NCI-H446 (cell line): ENCODE data around the gene EXTL1.
A peak's percentile ranks its signal among the peaks of the same experiment; 100 is the strongest.
"Not testable (repeated sequence)": the region's sequence is repeated elsewhere in the genome, so short reads cannot be mapped to it uniquely, and the experiment has no call there.

Experiments used
- DNase-seq, 2 experiments: peaks; one replicate each; lab custom pipeline; 2025; lab: John Stamatoyannopoulos, UW

Gene EXTL1

GRCh38 chr1:26021647-26022403 is at the start of gene EXTL1:
TSS of gene EXTL1 (plus strand) at chr1:26021775. CDS start at chr1:26022647, 872 bp downstream.
- peak; percentile 35 to 78 for DNase-seq

GRCh38 chr1:25971811-25972180 is 49.8 kb upstream of the EXTL1 start:
- no peak for DNase-seq

- DNase-seq = no peak
These were observed 47.8 kb upstream of the EXTL1 start for GRCh38 chr1:25973610-25974321.

DNA sequence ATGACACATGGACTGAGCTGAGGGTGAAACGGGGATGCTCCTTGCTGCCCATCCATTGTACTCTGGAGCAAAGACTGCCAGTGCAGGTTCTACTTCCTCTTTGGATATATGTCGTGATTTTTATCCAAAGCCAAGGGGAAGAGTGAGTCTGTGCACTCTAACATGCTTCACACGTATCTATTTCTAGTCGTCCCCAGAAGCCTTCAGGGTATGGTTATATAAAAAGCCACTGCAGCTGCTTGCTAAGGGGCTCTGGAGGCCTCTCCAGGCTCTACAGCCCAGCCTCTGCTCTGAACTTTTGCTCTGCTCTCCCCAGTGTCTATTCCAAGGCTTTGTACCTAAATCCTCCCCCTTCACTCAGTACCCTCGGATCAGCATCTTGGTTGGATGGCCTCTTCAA is 43.8 kb upstream of the EXTL1 start:
- DNase-seq = no peak

DNA sequence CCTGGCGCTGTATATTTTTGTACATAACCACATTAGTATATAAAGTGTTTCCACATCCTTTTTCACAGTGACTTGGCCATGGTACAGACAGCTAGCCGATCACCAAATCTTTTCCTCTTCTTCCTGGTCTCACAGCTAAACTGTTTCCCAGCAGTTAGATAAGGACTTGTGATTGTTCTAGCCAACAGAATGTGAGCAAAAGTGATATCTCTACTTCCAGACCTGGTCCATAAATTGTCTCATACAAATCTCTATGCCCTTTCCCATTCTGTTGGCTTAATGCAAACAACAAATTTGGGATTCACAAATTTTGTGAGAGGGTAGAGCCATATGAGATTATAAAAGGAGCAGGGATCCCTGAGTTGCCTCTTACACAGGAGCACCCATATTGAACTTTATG is 43.2 kb upstream of the EXTL1 start:
- no peak for DNase-seq

DNA sequence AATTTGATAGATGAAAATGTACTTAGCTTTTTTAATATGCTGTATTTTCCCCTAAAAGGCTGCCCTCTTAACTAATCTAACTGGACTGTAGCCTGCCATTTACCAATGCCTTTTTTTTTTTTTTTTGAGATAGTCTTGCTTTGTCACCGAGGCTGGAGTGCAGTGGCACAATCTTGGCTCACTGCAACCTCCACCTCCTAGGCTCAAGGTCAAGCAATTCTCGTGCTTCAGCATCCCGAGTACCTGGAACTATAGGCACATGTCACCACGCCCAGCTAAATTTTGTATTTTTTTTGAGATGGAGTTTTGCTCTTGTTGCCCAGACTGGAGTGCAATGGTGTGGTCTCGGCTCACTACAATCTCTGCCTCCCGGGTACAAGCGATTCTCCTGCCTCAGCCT is 42.4 kb upstream of the EXTL1 start:
- DNase-seq = no peak

DNA sequence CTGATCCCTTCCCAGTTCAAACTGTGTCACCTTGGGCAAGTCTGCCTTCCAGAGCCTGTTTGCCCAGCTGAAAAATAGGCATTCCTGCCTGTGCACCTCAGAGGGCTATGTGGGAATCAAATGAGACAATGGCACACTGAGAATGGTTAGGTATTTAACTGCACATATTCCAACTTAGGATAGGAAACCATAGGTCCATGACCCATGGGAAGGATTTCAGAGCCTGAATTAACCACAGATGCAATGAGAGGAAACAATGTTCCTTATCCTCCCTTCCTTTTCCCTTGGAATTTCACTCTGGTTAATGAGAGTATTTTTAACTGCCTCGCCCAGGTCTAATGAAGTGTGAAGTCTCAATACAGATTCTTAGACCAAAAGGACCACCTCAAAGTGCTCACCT is 36.4 kb upstream of the EXTL1 start:
- DNase-seq = no peak

GRCh38 chr1:25985670-25986069 is 35.9 kb upstream of the EXTL1 start:
- DNase-seq = no peak

GRCh38 chr1:25986773-25987172 is 34.8 kb upstream of the EXTL1 start:
- DNase-seq = not testable (repeated sequence)

- no peak for DNase-seq
These were observed 33.6 kb upstream of the EXTL1 start for GRCh38 chr1:25987951-25988350.

DNA sequence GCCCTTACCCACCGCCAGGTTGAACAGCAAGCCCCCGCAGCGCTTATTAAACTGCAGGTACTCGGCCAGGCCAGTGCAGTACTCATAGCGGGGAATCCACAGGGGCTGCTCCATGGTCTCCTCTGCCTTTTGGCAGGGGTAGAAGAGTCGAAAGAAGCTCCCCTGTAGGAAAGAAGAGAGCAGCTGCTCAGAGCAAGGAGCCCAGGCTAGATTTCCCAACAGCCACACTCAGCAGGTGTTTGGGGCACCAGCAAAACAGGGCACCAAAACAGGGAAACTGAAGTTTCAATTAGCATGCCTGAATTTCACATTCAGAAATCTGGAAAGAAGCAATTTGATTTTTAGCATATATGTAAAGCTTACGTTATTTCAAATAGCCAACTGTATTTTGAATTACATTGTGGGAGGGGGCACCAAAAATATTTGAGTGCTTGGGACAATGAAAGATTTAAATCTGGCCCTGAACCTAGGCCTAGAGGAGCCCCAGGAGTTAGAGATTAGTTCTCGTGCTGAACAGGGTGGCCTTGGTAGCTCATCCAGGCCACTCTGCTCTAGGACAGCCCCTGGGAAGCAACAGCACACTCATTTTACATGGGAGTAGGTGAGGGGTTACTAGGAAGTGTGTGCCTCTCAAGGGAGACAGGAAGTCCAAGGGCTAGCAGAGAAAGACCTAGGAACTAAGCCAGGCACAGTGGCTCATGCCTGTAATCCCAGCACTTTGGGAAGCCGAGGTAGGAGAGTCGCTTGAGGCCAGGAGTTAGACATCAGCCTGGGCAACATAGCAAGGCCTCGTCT is 31.9 kb upstream of the EXTL1 start:
- no peak for DNase-seq

DNA sequence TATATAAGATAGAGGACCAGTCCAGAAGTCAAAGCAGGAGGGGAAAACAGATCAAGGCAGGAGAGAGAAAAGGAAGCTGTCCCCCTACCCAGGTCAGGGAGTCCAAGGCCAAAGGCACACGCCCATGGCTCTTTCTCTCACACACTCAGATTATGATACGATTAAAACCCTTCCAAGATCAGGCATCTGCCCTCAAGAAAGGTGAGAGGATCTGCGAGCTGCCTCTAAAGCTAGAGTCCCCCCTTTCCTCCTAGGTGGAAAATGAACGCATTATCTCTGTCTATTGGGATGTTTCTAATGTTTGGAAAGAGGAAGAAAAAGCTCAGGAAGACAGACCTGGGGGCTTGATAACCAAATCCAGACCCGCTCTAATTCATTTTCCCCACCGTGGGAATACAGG is 31.3 kb upstream of the EXTL1 start:
- DNase-seq = no peak

GRCh38 chr1:25990702-25991395 is 30.7 kb upstream of the EXTL1 start:
- no peak for DNase-seq

GRCh38 chr1:25991937-25992688 is 29.5 kb upstream of the EXTL1 start:
- no peak for DNase-seq

GRCh38 chr1:25992689-25993171 is 28.8 kb upstream of the EXTL1 start:
- DNase-seq = no peak

GRCh38 chr1:25993197-25993951 is 28.2 kb upstream of the EXTL1 start:
- no peak for DNase-seq

- no peak for DNase-seq
These were observed 27.0 kb upstream of the EXTL1 start for GRCh38 chr1:25994402-25995150.

DNA sequence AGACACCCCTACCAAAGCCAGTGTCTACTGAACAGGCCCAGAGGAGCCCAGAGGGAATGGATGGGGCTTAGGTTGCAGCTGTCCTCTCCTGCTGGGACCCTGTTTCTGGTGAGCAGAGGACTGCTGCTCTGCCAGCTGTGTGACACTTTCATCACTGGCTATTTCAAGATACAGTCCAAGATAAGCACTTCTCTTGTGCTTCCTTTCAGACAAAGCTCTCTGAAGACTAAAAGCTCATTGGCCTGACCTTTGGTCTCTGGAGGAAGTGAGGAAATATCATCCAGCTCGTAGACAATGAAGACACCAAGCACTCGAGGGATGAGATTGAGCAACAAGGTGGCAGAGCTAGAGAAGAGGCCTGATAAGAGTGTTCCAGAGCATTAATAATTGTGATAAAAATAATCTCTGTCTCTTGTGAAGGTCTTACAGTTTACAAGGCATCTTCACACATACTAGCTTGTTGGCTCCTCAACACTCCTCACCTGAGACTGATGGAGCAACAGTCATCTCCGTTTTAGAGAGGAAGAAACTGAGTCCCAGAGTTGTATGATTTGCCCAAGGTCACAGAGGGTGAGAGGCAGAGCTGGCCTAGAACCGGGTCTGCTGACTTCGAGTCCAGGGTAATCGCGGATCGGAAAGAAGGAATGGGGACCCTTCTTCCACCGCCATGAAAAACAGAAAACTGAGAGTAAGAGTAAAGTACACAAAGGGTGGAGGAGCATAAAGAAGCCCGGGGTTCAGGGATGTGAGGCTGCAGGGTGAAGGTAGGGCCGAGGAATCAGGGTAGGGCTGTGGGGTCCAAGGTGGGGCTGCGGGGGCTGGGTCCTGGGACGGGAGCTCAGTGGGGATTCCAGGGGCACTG is 24.4 kb upstream of the EXTL1 start:
- DNase-seq = no peak
